Ovary (tissue), 3 donors: ENCODE data around the gene PRICKLE4.

Experiments used
- CTCF ChIP-seq, 3 donors: fragments of 450-650 bp in 2 of 3; fragments of 200-600 bp in 1 of 3; IDR thresholded peaks; one replicate each; pipeline versions ENCODE4 v1.5.1 to v1.8.0; 2016 to 2022; ENCODE audit warnings: antibody characterized with exemption in 3 of 3, mild to moderate bottlenecking in 1 of 3
- EP300 ChIP-seq: sonication (generic); formaldehyde crosslinking; IDR thresholded peaks from one replicate; pipeline ENCODE4 v1.6.1; 2017; ENCODE audit warnings: antibody characterized with exemption
- donor health status: DM: no; HTN: no; CAD: no.

DNA sequence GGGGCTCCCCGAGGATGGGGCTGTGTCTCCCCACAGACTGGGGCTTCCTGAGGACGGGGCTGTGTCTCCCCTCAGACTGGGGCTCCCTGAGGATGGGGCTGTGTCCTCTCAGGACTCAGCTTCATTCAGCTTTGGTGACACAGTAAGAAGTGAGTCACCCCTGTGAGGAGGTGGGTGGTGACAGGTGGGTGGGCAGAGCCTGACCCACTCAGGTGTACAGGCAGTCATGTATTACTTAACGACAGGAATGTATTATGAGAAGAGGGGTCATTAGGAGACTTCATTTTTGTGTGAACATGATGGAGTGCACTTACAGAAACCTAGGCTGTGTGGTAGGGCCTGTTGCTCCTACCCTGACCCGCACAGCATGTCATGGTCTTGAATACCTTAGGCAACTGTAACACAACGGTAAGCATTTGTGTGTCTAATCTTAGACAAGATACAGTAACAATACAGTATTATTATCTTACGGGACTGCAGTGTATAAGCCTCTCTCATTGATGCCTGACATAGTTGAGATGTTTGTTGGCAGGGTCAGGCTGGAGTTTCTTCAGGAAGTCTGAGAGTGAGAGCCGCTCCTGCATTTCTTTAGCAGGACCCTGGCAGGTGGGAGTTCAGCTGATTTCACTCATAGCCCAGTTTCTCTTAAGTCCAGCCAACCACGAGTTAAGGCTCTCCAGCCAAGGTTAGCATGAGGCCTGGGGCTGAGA lies 22.5 kb upstream of the PRICKLE4 start:
- TF ChIP-seq CTCF (IDR thresholded peaks at IDR 0.05), result no peak
- TF ChIP-seq EP300, result no peak
